ENCODE data around the gene HORMAD1. TPM values are rescaled to one million over a fixed set of nuclear protein-coding genes. Genes with fewer than 3 reads are reported as not detected.
"Not testable (repeated sequence)": the region's sequence is repeated elsewhere in the genome, so short reads cannot be mapped to it uniquely, and the experiment has no call there.

HORMAD1 gene
- polyA plus RNA-seq, 1 donor from 2014 or later, result not detected

DNA sequence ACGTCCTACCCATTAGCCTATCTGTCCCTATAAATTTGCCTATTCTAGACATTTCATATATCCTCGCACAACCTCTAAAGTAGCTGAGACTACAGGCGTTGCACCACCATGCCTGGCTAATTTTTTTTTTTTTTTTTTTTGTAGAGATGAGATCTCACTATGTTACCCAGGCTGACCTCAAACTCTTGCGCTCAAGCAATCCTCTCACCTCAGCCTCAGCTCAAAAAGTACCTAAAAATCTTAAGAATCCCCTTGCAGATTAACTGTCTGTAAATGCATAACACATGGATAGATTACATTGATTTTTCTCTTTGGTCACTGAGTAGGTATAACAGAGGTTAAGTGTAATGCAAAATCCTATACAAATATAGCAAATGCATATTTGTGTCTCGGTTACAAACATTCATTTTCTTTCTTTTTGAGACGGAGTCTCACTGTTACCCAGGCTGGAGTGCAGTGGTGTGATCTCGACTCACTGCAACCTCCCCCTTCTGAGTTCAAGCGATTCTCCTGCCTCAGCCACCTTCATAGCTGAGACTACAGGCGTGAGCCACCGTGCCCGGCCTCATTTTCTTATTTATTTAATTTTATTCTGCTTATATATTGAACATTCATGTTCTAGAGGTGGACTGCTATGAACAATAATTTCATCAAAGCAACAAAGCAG is 2.3 kb downstream of the HORMAD1 start:
- no peaks in the 10 kb centered on the region for H4K20me1 ChIP-seq (ENCODE audit: insufficient read depth)
- no peaks in the 10 kb centered on the region for H3K79me2 ChIP-seq (replicated peaks; ENCODE audit: insufficient read depth, low read length)
- H3K9me2 ChIP-seq (ENCODE audit: insufficient read depth, low read length), result no peaks in the 10 kb centered on the region
- H3F3A ChIP-seq (ENCODE audit: insufficient read depth, low read length, poor library complexity, severe bottlenecking), result no peaks in the 10 kb centered on the region
- no peak overlapping the region for H3K27ac ChIP-seq (ENCODE audit: low read length)
- H2AFZ ChIP-seq (ENCODE audit: low read depth, low read length), result no peak overlapping the region
- H3K4me3 ChIP-seq (ENCODE audit: low read length), result no peak overlapping the region
- TF ChIP-seq TAF1 (IDR thresholded peaks at IDR 0.05; ENCODE audit: low read depth), result no peak
- no peak for TF ChIP-seq CTCF (IDR thresholded peaks at IDR 0.05; ENCODE audit: poor library complexity, severe bottlenecking)
- TF ChIP-seq, protein P1, sequence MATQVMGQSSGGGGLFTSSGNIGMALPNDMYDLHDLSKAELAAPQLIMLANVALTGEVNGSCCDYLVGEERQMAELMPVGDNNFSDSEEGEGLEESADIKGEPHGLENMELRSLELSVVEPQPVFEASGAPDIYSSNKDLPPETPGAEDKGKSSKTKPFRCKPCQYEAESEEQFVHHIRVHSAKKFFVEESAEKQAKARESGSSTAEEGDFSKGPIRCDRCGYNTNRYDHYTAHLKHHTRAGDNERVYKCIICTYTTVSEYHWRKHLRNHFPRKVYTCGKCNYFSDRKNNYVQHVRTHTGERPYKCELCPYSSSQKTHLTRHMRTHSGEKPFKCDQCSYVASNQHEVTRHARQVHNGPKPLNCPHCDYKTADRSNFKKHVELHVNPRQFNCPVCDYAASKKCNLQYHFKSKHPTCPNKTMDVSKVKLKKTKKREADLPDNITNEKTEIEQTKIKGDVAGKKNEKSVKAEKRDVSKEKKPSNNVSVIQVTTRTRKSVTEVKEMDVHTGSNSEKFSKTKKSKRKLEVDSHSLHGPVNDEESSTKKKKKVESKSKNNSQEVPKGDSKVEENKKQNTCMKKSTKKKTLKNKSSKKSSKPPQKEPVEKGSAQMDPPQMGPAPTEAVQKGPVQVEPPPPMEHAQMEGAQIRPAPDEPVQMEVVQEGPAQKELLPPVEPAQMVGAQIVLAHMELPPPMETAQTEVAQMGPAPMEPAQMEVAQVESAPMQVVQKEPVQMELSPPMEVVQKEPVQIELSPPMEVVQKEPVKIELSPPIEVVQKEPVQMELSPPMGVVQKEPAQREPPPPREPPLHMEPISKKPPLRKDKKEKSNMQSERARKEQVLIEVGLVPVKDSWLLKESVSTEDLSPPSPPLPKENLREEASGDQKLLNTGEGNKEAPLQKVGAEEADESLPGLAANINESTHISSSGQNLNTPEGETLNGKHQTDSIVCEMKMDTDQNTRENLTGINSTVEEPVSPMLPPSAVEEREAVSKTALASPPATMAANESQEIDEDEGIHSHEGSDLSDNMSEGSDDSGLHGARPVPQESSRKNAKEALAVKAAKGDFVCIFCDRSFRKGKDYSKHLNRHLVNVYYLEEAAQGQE (IDR thresholded peaks at IDR 0.05; ENCODE audit: borderline replicate concordance), result no peak
- TF ChIP-seq EP300 (conservative IDR thresholded peaks at IDR 0.05; ENCODE audit: poor library complexity, severe bottlenecking), result no peak
- TF ChIP-seq EZH2 (IDR thresholded peaks at IDR 0.05; ENCODE audit: borderline replicate concordance, insufficient read depth, low read length, poor library complexity, severe bottlenecking), result no peak
- TF ChIP-seq MXI1 (conservative IDR thresholded peaks at IDR 0.05; ENCODE audit: poor library complexity, severe bottlenecking), result no peak
- TF ChIP-seq POLR2AphosphoS5 (IDR thresholded peaks at IDR 0.05), result no peak
- TF ChIP-seq RAD21 (conservative IDR thresholded peaks at IDR 0.05), result no peak
- TF ChIP-seq SMC3 (conservative IDR thresholded peaks at IDR 0.05; ENCODE audit: poor library complexity), result no peak
- no peaks in the 10 kb centered on the region for H3K9me3 ChIP-seq (ENCODE audit: low read length)
- H3K27me3 ChIP-seq (ENCODE audit: insufficient read depth, low read depth, low read length), result no peaks in the 10 kb centered on the region
- H3K9ac ChIP-seq (ENCODE audit: low read length), result no peak overlapping the region
- H3K4me2 ChIP-seq (ENCODE audit: low read length), result no peak overlapping the region
- H3K36me3 ChIP-seq (ENCODE audit: insufficient read depth, low read length), result no peaks in the 10 kb centered on the region

- not testable (repeated sequence) for H3K27me3 ChIP-seq (ENCODE audit: insufficient read depth, low read depth, low read length); H3K9ac ChIP-seq (ENCODE audit: low read length); H3K27ac ChIP-seq (ENCODE audit: low read length); H3K79me2 ChIP-seq (replicated peaks; ENCODE audit: insufficient read depth, low read length); H3K9me2 ChIP-seq (ENCODE audit: insufficient read depth, low read length); H3K4me2 ChIP-seq (ENCODE audit: low read length); H3K9me3 ChIP-seq (ENCODE audit: low read length); H3K36me3 ChIP-seq (ENCODE audit: insufficient read depth, low read length); H3K4me3 ChIP-seq (ENCODE audit: low read length); H2AFZ ChIP-seq (ENCODE audit: low read depth, low read length); H3F3A ChIP-seq (ENCODE audit: insufficient read depth, low read length, poor library complexity, severe bottlenecking); H4K20me1 ChIP-seq (ENCODE audit: insufficient read depth)
Measured at GRCh38 chr1:150709031-150709430, 11.7 kb downstream of the HORMAD1 start.

Data from neural cell (in vitro differentiated cells).